Mucosa of gallbladder (tissue), 1 donor: Measurements from ENCODE around the gene GLIS2. TPM values are rescaled to one million over a fixed set of nuclear protein-coding genes. Genes with fewer than 3 reads are reported as not detected.

Source experiments
- DNase-seq: peaks from one replicate; pipeline ENCODE4 v3.0.0-alpha.2; 2020; ENCODE audit warnings: low spot score
- total RNA-seq: library from RNA; stranded (reverse); gene quantifications from one replicate; pipeline ENCODE4 v1.2.1, GENCODE V29; 2021
- donor health status: DM: no; HTN: no; CAD: no.

Gene GLIS2
- total RNA-seq, 1 donor from 2014 or later, result 22.2 TPM

- DNase-seq, result no peak
These were observed 3.9 kb downstream of the GLIS2 start for GRCh38 chr16:4319454-4320421.

GRCh38 chr16:4320571-4321137, 4.8 kb downstream of the GLIS2 start:
- no peak for DNase-seq

- no peak for DNase-seq
These were observed 5.6 kb downstream of the GLIS2 start for GRCh38 chr16:4321286-4322120.

- peak; percentile 46 for DNase-seq
These were observed 6.5 kb downstream of the GLIS2 start for GRCh38 chr16:4322121-4323052.

- no peak for DNase-seq
These were observed 7.4 kb downstream of the GLIS2 start for GRCh38 chr16:4323071-4323844.

- no peak for DNase-seq
These were observed 8.1 kb downstream of the GLIS2 start for GRCh38 chr16:4323845-4324488.

GRCh38 chr16:4324492-4325252, 8.8 kb downstream of the GLIS2 start:
- no peak for DNase-seq

GRCh38 chr16:4325253-4325758, 9.4 kb downstream of the GLIS2 start:
- DNase-seq, result no peak

- DNase-seq, result no peak
These were observed 11.6 kb downstream of the GLIS2 start for GRCh38 chr16:4327386-4328045.

- DNase-seq, result peak; percentile 81
These were observed 12.3 kb downstream of the GLIS2 start for GRCh38 chr16:4328046-4328781.

- no peak for DNase-seq
These were observed 13.2 kb downstream of the GLIS2 start for GRCh38 chr16:4328782-4329775.

GRCh38 chr16:4330277-4330874, 14.5 kb downstream of the GLIS2 start:
- peak; percentile 79 for DNase-seq

- DNase-seq, result no peak
These were observed 16.2 kb downstream of the GLIS2 start for GRCh38 chr16:4332083-4332482.

GRCh38 chr16:4332623-4333307, 16.9 kb downstream of the GLIS2 start:
- DNase-seq, result no peak

- DNase-seq, result no peak
These were observed 17.4 kb downstream of the GLIS2 start for GRCh38 chr16:4333308-4333638.
